DOHH2 (cell line): ENCODE data around the gene RBM6.

Experiments
- H3F3A ChIP-seq: fragments of 200-600 bp; sonication (generic), shearing (Covaris generic); 2 replicates; pipeline ENCODE4 v1.6.0; 2016; ENCODE audit warnings: antibody characterized with exemption, mild to moderate bottlenecking; ENCODE audit not compliant: control insufficient read depth, insufficient read depth
- H3K27ac ChIP-seq: fragments of 200-600 bp; sonication (generic); 2 replicates; pipeline ENCODE4 v1.5.1; 2014; ENCODE audit warnings: low read depth, mild to moderate bottlenecking, low read length, moderate library complexity
- H3K27me3 ChIP-seq: fragments of 200-600 bp; sonication (generic); 2 replicates; pipeline ENCODE4 v1.6.1; 2014; ENCODE audit warnings: mild to moderate bottlenecking, low read length, mixed read lengths; ENCODE audit not compliant: control insufficient read depth
- H3K36me3 ChIP-seq: fragments of 200-600 bp; sonication (generic); 2 replicates; pipeline ENCODE4 v1.6.1; 2014; ENCODE audit warnings: mild to moderate bottlenecking, low read length, moderate library complexity, mixed read lengths; ENCODE audit not compliant: control insufficient read depth
- H3K4me1 ChIP-seq: fragments of 200-600 bp; sonication (generic); 2 replicates; pipeline ENCODE4 v1.6.1; 2014; ENCODE audit warnings: mild to moderate bottlenecking, low read length, mixed read lengths; ENCODE audit not compliant: control insufficient read depth
- H3K4me2 ChIP-seq: fragments of 200-600 bp; sonication (generic); 2 replicates; pipeline ENCODE4 v1.6.0; 2014; ENCODE audit warnings: mild to moderate bottlenecking, low read length, moderate library complexity
- H3K4me3 ChIP-seq: fragments of 200-600 bp; sonication (generic); 2 replicates; pipeline ENCODE4 v1.5.1; 2014; ENCODE audit warnings: mild to moderate bottlenecking, low read length, mixed read lengths
- H3K79me2 ChIP-seq: fragments of 200-600 bp; sonication (generic); 2 replicates; pipeline ENCODE4 v1.6.1; 2014; ENCODE audit warnings: mild to moderate bottlenecking, low read length, mixed read lengths; ENCODE audit not compliant: control insufficient read depth
- H3K9me2 ChIP-seq: fragments of 200-600 bp; sonication (generic); replicated peaks from 2 replicates; pipeline ENCODE4 v1.6.1; 2014; ENCODE audit warnings: mild to moderate bottlenecking, low read length, mixed read lengths; ENCODE audit not compliant: control insufficient read depth
- H3K9me3 ChIP-seq: fragments of 200-600 bp; sonication (generic); 2 replicates; pipeline ENCODE4 v1.6.1; 2014; ENCODE audit warnings: antibody characterized with exemption, low read length, mixed read lengths; ENCODE audit not compliant: control insufficient read depth, insufficient read depth
- H4K20me1 ChIP-seq: fragments of 200-600 bp; sonication (generic); 2 replicates; pipeline ENCODE4 v1.6.0; 2014; ENCODE audit warnings: low read depth, mild to moderate bottlenecking, antibody characterized with exemption, low read length, moderate library complexity; ENCODE audit not compliant: control insufficient read depth, insufficient read depth
- EZH2phosphoT487 ChIP-seq: fragments of 200-600 bp; sonication (generic); IDR thresholded peaks from 2 replicates; pipeline ENCODE4 v1.6.1; 2017; ENCODE audit warnings: borderline replicate concordance, mild to moderate bottlenecking, antibody characterized with exemption, low read length, moderate library complexity, mixed read lengths
- TF ChIP-seq, protein P1 (sequence below): fragments of 200-600 bp; sonication (generic); IDR thresholded peaks from one replicate; pipeline ENCODE4 v1.5.1; 2014; ENCODE audit warnings: antibody characterized with exemption, mild to moderate bottlenecking, low read depth, low read length; ENCODE audit not compliant: poor library complexity, severe bottlenecking

Gene RBM6

DNA sequence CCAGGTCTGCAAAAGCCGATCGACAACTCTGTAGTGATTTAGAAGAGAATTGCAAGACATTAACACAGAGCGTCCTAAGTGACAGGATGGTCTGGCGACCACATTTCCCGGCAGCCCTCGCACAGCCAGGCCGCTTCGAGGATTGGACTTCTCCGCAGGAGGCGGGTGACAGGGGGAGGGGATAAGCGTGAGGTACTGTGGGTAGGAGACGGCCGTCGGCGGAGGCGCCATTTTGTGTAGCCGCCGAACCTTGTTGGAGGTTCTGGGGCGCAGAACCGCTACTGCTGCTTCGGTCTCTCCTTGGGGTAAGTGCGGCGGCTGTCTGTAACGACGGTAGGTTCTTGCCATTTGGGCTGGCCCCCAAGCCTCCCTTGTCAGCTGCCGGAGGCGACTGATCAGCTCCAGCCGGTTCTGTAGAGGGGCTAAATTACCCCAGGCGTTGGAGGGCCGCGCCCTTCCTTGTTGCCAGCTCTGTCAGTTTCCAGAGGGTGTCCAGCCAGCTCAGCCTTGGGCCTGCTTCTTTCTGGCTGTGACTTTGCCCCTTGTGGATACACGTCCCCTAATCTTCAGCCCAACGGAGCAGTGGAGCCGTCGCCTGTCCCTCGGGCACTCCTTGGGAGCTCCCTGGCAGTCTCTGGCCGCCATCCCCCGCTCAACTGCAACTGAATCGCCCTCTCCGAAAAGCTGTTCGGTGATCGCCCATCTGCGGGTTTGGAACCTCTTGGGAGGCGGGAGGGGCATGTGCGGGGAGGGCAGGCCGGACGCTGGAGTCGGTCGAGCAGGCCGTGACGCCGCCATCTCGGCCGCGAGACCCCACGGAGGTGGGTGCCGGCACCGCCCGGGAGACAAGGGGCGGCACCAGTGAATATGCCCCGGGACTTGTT, 149.0 kb downstream of the RBM6 start, which contains the start of gene RBM5:
Gene RBM5 (plus strand): TSS at position 195 of the 884 bp plus-strand sequence. CDS start 1,516 bp downstream, outside the sequence.
- H3F3A ChIP-seq = peaks cover 11% of the 10 kb centered on the region
- peaks cover 53% of the 10 kb centered on the region for H3K79me2 ChIP-seq
- TF ChIP-seq, protein P1, sequence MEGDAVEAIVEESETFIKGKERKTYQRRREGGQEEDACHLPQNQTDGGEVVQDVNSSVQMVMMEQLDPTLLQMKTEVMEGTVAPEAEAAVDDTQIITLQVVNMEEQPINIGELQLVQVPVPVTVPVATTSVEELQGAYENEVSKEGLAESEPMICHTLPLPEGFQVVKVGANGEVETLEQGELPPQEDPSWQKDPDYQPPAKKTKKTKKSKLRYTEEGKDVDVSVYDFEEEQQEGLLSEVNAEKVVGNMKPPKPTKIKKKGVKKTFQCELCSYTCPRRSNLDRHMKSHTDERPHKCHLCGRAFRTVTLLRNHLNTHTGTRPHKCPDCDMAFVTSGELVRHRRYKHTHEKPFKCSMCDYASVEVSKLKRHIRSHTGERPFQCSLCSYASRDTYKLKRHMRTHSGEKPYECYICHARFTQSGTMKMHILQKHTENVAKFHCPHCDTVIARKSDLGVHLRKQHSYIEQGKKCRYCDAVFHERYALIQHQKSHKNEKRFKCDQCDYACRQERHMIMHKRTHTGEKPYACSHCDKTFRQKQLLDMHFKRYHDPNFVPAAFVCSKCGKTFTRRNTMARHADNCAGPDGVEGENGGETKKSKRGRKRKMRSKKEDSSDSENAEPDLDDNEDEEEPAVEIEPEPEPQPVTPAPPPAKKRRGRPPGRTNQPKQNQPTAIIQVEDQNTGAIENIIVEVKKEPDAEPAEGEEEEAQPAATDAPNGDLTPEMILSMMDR = no peak
- H3K36me3 ChIP-seq = peaks cover 50% of the 10 kb centered on the region
- peaks cover 17% of the 10 kb centered on the region; the same call in 1 of the 2 replicates for H4K20me1 ChIP-seq
- H3K4me1 ChIP-seq = peaks cover 24% of the 10 kb centered on the region
- peak within 1 kb of the TSS; percentile 85 for H3K4me2 ChIP-seq
- no peaks in the 10 kb centered on the region for H3K9me2 ChIP-seq
- no peaks in the 10 kb centered on the region for H3K9me3 ChIP-seq
- no peaks in the 10 kb centered on the region for H3K27me3 ChIP-seq
- peak within 1 kb of the TSS; percentile 74 for H3K27ac ChIP-seq
- peak within 1 kb of the TSS; percentile 98 for H3K4me3 ChIP-seq

DNA sequence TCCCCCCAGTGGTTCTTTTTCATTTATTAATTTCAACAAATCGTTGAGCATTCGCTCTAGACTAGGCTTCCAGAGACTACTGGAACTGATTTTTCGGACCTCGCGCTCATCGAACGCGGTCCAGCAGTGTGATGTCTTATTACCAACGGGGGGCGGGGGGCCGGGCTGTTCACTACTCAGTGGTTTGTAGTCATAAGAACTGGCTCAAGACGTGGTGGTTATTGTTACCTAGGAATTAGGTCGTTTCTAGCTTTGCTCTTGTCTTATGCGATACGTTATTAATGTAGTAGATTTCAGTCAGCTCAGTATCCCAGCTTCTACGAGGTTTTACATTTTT, 149.6 kb downstream of the RBM6 start:
- Histone ChIP-seq H3K79me2 (peaks cover 57% of the 10 kb centered on the region), H3K9me3 (no peaks in the 10 kb centered on the region), H3K4me2 (peak overlapping the region; percentile 85), H3K4me3 (peak overlapping the region; percentile 98), H3K36me3 (peaks cover 55% of the 10 kb centered on the region), H4K20me1 (peaks cover 17% of the 10 kb centered on the region; the same call in 1 of the 2 replicates), H3K27me3 (no peaks in the 10 kb centered on the region), H3K27ac (peak overlapping the region; percentile 74), H3K4me1 (peaks cover 24% of the 10 kb centered on the region), H3K9me2 (no peaks in the 10 kb centered on the region), H3F3A (peaks cover 11% of the 10 kb centered on the region)
- TF ChIP-seq, protein P1 = no peak
- TF ChIP-seq EZH2phosphoT487 = no peak

DNA sequence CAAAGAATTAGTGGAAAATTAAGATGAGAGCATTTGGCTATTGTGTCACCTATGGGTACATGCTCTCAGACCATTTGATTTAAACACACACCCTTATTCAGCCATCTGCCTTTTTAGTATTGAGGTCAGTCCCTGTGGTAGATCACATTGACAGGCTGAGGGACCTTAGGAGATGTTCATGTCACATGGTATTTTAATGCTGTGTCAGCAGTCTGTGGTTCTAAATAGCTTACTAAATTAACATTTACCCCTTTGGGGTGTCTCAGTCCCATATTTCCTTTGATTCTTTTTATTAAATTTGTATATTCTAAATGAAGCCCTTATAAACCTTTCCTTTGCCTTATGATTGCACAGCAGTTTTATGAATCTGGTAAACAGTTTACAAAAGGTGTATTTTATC, 151.0 kb downstream of the RBM6 start:
- Histone ChIP-seq H3K79me2 (peaks cover 70% of the 10 kb centered on the region), H3K27me3 (no peaks in the 10 kb centered on the region), H3K36me3 (peaks cover 69% of the 10 kb centered on the region), H3K4me2 (peak overlapping the region; percentile 85), H3F3A (peaks cover 8% of the 10 kb centered on the region), H3K27ac (0 out of 2 replicates have a peak overlapping the region, but pooled peaks have one; percentile 74), H3K9me2 (no peaks in the 10 kb centered on the region), H3K9me3 (no peaks in the 10 kb centered on the region), H3K4me3 (peak overlapping the region; percentile 98), H3K4me1 (peaks cover 24% of the 10 kb centered on the region), H4K20me1 (peaks cover 25% of the 10 kb centered on the region)
- TF ChIP-seq, protein P1 = no peak
- no peak for TF ChIP-seq EZH2phosphoT487
